Activated naive CD8-positive, alpha-beta T cell (primary cell): Measurements from ENCODE around the gene STARD3.
"Not testable (repeated sequence)": the region's sequence is repeated elsewhere in the genome, so short reads cannot be mapped to it uniquely, and the experiment has no call there.

Experiments
- H3K27ac Mint-ChIP-seq: one replicate; pipeline ENCODE4 v1.8.0; 2021; ENCODE audit warnings: mixed read lengths
- H3K27me3 Mint-ChIP-seq: one replicate; pipeline ENCODE4 v1.8.0; 2021; ENCODE audit warnings: mixed read lengths
- H3K36me3 Mint-ChIP-seq: one replicate; pipeline ENCODE4 v1.8.0; 2021; ENCODE audit warnings: mixed read lengths
- H3K4me1 Mint-ChIP-seq: one replicate; pipeline ENCODE4 v1.8.0; 2021; ENCODE audit warnings: low read depth, mixed read lengths
- H3K4me3 Mint-ChIP-seq: one replicate; pipeline ENCODE4 v1.8.0; 2021; ENCODE audit warnings: mild to moderate bottlenecking, mixed read lengths
- H3K9me3 Mint-ChIP-seq: one replicate; pipeline ENCODE4 v1.8.0; 2021; ENCODE audit warnings: low read depth, mixed read lengths

STARD3 gene

DNA sequence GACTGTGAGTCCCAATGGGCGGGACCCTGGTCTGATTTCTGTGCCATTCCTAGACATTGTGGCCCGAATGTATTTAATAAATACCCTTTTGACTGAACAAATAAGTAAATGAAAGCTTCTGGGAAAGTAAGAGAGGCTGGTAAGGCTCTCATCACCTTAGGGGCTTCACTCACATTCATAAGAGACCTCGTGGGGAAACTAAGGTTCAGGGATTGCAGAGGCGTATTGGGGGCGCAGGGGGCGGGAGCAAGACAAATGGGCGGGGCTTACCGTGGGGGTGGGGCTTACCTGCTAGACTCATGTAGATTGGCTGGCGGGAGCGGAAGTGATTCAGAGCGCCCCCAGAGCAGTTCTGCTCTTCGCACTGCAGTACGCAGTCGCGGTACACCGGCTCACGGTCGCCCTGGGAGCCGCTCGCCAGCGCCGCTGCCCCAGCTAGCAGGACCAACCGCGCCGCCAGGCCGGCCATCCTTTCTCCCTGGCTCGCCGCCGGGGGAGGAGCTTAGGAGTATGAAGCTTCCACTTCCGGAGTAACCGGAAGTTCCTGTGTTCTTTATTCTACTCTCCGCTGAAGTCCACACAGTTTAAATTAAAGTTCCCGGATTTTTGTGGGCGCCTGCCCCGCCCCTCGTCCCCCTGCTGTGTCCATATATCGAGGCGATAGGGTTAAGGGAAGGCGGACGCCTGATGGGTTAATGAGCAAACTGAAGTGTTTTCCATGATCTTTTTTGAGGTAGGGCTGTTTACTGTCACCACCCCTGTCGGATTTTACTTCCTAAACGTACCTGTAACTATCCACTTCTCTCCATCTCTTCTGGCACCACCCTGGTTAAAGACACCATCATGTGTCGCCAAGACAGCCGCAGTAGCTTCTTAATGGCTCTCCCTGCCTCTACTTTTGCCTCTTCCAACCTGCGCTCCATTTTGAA is 50.9 kb downstream of the STARD3 start, which contains the start of gene PGAP3:
TSS of gene PGAP3 (minus strand) at position 512 of the 929 bp plus-strand sequence. CDS start at position 469, 43 bp downstream.
- H3K4me1 Mint-ChIP-seq: peaks cover 23% of the 10 kb centered on the region
- peak within 1 kb of the TSS; percentile 99 for H3K4me3 Mint-ChIP-seq
- H3K27ac Mint-ChIP-seq: peak within 1 kb of the TSS; percentile 97
- H3K36me3 Mint-ChIP-seq: peaks cover 11% of the 10 kb centered on the region
- no peaks in the 10 kb centered on the region for H3K27me3 Mint-ChIP-seq
- H3K9me3 Mint-ChIP-seq: no peaks in the 10 kb centered on the region

DNA sequence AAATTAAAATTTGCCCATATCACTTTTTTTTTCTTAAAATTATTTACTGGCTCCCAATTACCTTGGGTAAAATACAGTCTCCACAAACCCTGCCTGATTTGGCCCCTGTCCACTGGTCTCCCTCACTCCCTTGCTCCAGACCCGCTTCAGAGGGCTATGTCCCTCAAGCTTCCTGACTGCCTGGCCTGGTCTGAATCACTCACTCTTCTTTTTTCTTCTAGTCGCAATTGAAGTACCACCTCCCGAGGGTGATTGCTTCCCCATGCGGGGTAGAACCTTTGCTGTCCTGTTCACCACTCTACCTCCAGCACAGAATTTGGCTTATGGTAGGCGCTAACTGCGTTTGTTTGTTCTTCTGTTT is 51.5 kb downstream of the STARD3 start:
- H3K9me3 Mint-ChIP-seq: no peaks in the 10 kb centered on the region
- no peaks in the 10 kb centered on the region for H3K27me3 Mint-ChIP-seq
- H3K36me3 Mint-ChIP-seq: peaks cover 8% of the 10 kb centered on the region
- peaks cover 20% of the 10 kb centered on the region for H3K4me1 Mint-ChIP-seq
- H3K27ac Mint-ChIP-seq: peak overlapping the region; percentile 97
- H3K4me3 Mint-ChIP-seq: peak overlapping the region; percentile 99

DNA sequence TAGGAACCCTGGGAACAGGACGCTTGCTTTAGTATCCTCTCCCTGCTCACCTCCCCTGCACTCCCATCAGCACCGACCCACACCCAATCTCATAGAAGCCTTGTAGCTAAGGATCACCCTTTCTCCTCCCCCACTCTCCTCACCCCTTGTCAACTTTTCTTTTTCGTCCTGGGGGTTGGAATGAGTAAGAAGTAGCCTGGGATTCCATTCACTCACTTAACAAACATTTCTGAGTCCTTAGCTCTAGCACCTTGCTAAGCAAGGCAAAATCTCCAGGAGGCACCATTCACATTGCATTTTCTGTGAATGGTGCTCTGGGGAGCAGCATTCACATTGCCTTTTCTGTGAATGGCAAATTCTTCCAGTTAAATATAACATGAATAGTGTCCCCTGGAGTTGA is 52.0 kb downstream of the STARD3 start:
- H3K36me3 Mint-ChIP-seq: peaks cover 8% of the 10 kb centered on the region
- peak overlapping the region; percentile 99 for H3K4me3 Mint-ChIP-seq

GRCh38 chr17:39694593-39694992 is 57.6 kb downstream of the STARD3 start:
- peaks cover 6% of the 10 kb centered on the region for H3K27me3 Mint-ChIP-seq
- no peak overlapping the region for H3K27ac Mint-ChIP-seq
- no peak overlapping the region for H3K4me3 Mint-ChIP-seq
- H3K4me1 Mint-ChIP-seq: peaks cover 2% of the 10 kb centered on the region
- peaks cover 7% of the 10 kb centered on the region for H3K36me3 Mint-ChIP-seq
- H3K9me3 Mint-ChIP-seq: no peaks in the 10 kb centered on the region

More for the DNA sequence above, 52.0 kb downstream of the STARD3 start:
- Mint-ChIP-seq H3K9me3 (no peaks in the 10 kb centered on the region), H3K4me1 (peaks cover 20% of the 10 kb centered on the region), H3K27ac (peak overlapping the region; percentile 97), H3K27me3 (no peaks in the 10 kb centered on the region)

GRCh38 chr17:39695089-39695474 is 58.1 kb downstream of the STARD3 start:
- Mint-ChIP-seq H3K27ac (no peak overlapping the region), H3K4me1 (peaks cover 5% of the 10 kb centered on the region), H3K36me3 (peaks cover 7% of the 10 kb centered on the region), H3K9me3 (no peaks in the 10 kb centered on the region), H3K27me3 (peaks cover 8% of the 10 kb centered on the region), H3K4me3 (no peak overlapping the region)

GRCh38 chr17:39696731-39697130 is 59.8 kb downstream of the STARD3 start:
- peaks cover 7% of the 10 kb centered on the region for H3K36me3 Mint-ChIP-seq
- H3K27me3 Mint-ChIP-seq: peaks cover 17% of the 10 kb centered on the region
- no peak overlapping the region for H3K4me3 Mint-ChIP-seq
- no peak overlapping the region for H3K27ac Mint-ChIP-seq
- H3K9me3 Mint-ChIP-seq: no peaks in the 10 kb centered on the region
- H3K4me1 Mint-ChIP-seq: peaks cover 7% of the 10 kb centered on the region

GRCh38 chr17:39697961-39698360 is 61.0 kb downstream of the STARD3 start:
- Mint-ChIP-seq H3K4me3 (no peak overlapping the region), H3K4me1 (peaks cover 7% of the 10 kb centered on the region), H3K9me3 (no peaks in the 10 kb centered on the region), H3K36me3 (peaks cover 7% of the 10 kb centered on the region), H3K27ac (no peak overlapping the region), H3K27me3 (peaks cover 18% of the 10 kb centered on the region)

DNA sequence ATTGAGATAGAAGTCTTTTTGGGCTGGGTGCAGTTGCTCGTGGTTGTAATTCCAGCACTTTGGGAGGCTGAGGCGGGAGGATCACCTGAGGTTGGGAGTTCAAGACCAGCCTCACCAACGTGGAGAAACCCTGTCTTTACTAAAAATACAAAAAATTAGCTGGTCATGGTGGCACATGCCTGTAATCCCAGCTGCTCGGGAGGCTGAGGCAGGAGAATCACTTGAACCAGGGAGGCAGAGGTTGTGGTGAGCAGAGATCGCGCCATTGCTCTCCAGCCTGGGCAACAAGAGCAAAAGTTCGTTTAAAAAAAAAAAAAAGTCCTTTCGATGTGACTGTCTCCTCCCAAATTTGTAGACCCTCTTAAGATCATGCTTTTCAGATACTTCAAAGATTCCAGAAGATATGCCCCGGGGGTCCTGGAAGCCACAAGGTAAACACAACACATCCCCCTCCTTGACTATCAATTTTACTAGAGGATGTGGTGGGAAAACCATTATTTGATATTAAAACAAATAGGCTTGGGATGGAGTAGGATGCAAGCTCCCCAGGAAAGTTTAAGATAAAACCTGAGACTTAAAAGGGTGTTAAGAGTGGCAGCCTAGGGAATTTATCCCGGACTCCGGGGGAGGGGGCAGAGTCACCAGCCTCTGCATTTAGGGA is 62.3 kb downstream of the STARD3 start:
- not testable (repeated sequence) for H3K27ac Mint-ChIP-seq, H3K9me3 Mint-ChIP-seq, H3K36me3 Mint-ChIP-seq, H3K4me1 Mint-ChIP-seq
- Mint-ChIP-seq H3K27me3 (peaks cover 18% of the 10 kb centered on the region), H3K4me3 (peak overlapping the region; percentile 80)

- peak within 1 kb of the TSS; percentile 80 for H3K4me3 Mint-ChIP-seq
- peaks cover 18% of the 10 kb centered on the region for H3K27me3 Mint-ChIP-seq
- H3K27ac Mint-ChIP-seq: no peak within 1 kb of the TSS
- peaks cover 7% of the 10 kb centered on the region for H3K4me1 Mint-ChIP-seq
- no peaks in the 10 kb centered on the region for H3K9me3 Mint-ChIP-seq
- H3K36me3 Mint-ChIP-seq: peaks cover 2% of the 10 kb centered on the region
These were observed 62.8 kb downstream of the STARD3 start, which contains the start of gene ERBB2 for GRCh38 chr17:39699818-39700147. ERBB2 (plus strand) TSS chr17:39700064; CDS start chr17:39700239, 175 bp downstream.

- Mint-ChIP-seq H3K4me1 (peaks cover 7% of the 10 kb centered on the region), H3K9me3 (no peaks in the 10 kb centered on the region), H3K36me3 (peaks cover 2% of the 10 kb centered on the region), H3K4me3 (no peak overlapping the region), H3K27me3 (peaks cover 18% of the 10 kb centered on the region), H3K27ac (no peak overlapping the region)
These were observed 63.4 kb downstream of the STARD3 start for GRCh38 chr17:39700148-39700987.

- Mint-ChIP-seq H3K27ac (no peak overlapping the region), H3K36me3 (peaks cover 2% of the 10 kb centered on the region), H3K4me1 (peaks cover 7% of the 10 kb centered on the region), H3K27me3 (peaks cover 18% of the 10 kb centered on the region), H3K4me3 (peak overlapping the region; percentile 30), H3K9me3 (no peaks in the 10 kb centered on the region)
These were observed 64.3 kb downstream of the STARD3 start for GRCh38 chr17:39701012-39701783.

DNA sequence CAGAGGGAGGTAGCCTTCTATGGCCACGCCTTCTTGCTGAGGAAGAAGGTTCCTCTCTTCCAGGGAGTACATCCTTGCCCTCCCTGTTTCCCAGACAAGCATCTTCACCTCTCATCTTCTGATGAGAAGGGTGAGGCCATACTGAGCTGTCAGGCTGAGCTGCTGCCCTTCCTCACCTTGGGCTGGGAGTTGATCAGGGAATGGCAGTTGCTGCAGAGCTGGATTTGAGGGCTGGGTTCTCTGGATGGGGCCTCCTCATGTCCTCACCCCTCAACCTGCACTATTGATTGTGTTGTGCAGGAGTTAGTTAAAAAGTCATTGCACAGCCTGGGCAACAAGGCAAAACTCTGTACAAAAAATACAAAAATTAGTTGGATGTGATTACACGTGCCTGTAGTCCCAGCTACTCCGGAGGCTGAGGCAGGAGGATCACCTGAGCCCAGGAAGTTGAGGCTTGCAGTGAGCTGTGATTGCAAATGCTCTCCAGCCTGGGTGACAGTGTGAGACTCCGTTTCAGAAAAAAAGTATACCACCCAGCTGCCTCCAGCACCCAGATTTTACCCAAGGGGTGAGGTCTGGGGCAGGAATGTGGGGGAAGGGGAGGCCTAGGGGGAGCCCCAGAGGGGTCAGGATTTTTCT is 65.0 kb downstream of the STARD3 start:
- H3K4me1 Mint-ChIP-seq: peaks cover 14% of the 10 kb centered on the region
- H3K36me3 Mint-ChIP-seq: peaks cover 2% of the 10 kb centered on the region
- peaks cover 18% of the 10 kb centered on the region for H3K27me3 Mint-ChIP-seq
- H3K9me3 Mint-ChIP-seq: no peaks in the 10 kb centered on the region
- H3K4me3 Mint-ChIP-seq: no peak overlapping the region
- no peak overlapping the region for H3K27ac Mint-ChIP-seq

GRCh38 chr17:39702901-39703893 is 66.3 kb downstream of the STARD3 start:
- Mint-ChIP-seq H3K36me3 (no peaks in the 10 kb centered on the region), H3K9me3 (no peaks in the 10 kb centered on the region), H3K27me3 (peaks cover 18% of the 10 kb centered on the region), H3K4me3 (no peak overlapping the region), H3K27ac (no peak overlapping the region), H3K4me1 (peaks cover 23% of the 10 kb centered on the region)
